HG03565 (cell line): ENCODE data around the gene PLEKHA4.

Source experiments
- ATAC-seq: cut with Tn5 transposase; IDR thresholded peaks from one replicate; pipeline ENCODE4 v1.9.1; 2021; ENCODE audit warnings: mild to moderate bottlenecking, moderate library complexity; ENCODE audit not compliant: unreplicated experiment

The PLEKHA4 gene

GRCh38 chr19:48830965-48831364, 37.5 kb downstream of the PLEKHA4 start:
- no peak for ATAC-seq

GRCh38 chr19:48830088-48830487, 38.3 kb downstream of the PLEKHA4 start:
- no peak for ATAC-seq

- ATAC-seq, result no peak
Observed at GRCh38 chr19:48826606-48827020, 41.8 kb downstream of the PLEKHA4 start.

- no peak for ATAC-seq
Observed at GRCh38 chr19:48822514-48822913, 45.9 kb downstream of the PLEKHA4 start.

- ATAC-seq, result no peak
Observed at GRCh38 chr19:48821633-48822032, 46.8 kb downstream of the PLEKHA4 start.

GRCh38 chr19:48819366-48819816, 49.0 kb downstream of the PLEKHA4 start:
- ATAC-seq, result no peak

- ATAC-seq, result no peak
Observed at GRCh38 chr19:48818234-48818820, 50.1 kb downstream of the PLEKHA4 start.

GRCh38 chr19:48817585-48818124, 50.8 kb downstream of the PLEKHA4 start:
- ATAC-seq, result no peak

GRCh38 chr19:48815870-48816501, 52.4 kb downstream of the PLEKHA4 start:
- ATAC-seq, result no peak

- no peak for ATAC-seq
Observed at GRCh38 chr19:48814895-48815294, 53.5 kb downstream of the PLEKHA4 start.

- no peak for ATAC-seq
Observed at GRCh38 chr19:48813123-48813913, 55.1 kb downstream of the PLEKHA4 start.

GRCh38 chr19:48812094-48812929, 56.1 kb downstream of the PLEKHA4 start:
- no peak for ATAC-seq

- ATAC-seq, result no peak
Observed at GRCh38 chr19:48810151-48810550, 58.3 kb downstream of the PLEKHA4 start.

GRCh38 chr19:48807590-48808308, 60.7 kb downstream of the PLEKHA4 start:
- ATAC-seq, result no peak

- no peak for ATAC-seq
Observed at GRCh38 chr19:48806818-48807589, 61.4 kb downstream of the PLEKHA4 start.

GRCh38 chr19:48806518-48806817, 61.9 kb downstream of the PLEKHA4 start:
- ATAC-seq, result no peak

- ATAC-seq, result no peak
Observed at GRCh38 chr19:48805452-48805851, 63.0 kb downstream of the PLEKHA4 start.

- ATAC-seq, result no peak
Observed at GRCh38 chr19:48804496-48804895, 63.9 kb downstream of the PLEKHA4 start.

GRCh38 chr19:48802623-48803022, 65.8 kb downstream of the PLEKHA4 start:
- no peak for ATAC-seq
